HepG2 (cell line): ENCODE measurements around the gene NDUFS2. TPM values are rescaled to one million over a fixed set of nuclear protein-coding genes. Genes with fewer than 3 reads are reported as not detected.
A peak's percentile ranks its signal among the peaks of the same experiment; 100 is the strongest.

Source experiments
- ATAC-seq: fragments of 200-7000 bp; cut with Tn5 transposase; 3 replicates; pipeline ENCODE4 v1.9.1; 2020; ENCODE audit warnings: mild to moderate bottlenecking, moderate library complexity
- BruUV-seq: library from RNA; stranded (reverse); fragments of 400-500 nt; replicated peaks from 2 replicates; lab custom pipeline; 2021; lab: Mats Ljungman, UMichigan
- CTCF ChIA-PET: fragments of 300-600 bp; formaldehyde crosslinking; extraction: SDS; loops from one replicate; lab custom pipeline; 2021; ENCODE audit warnings: low total read pairs, inconsistent platforms, low intra/inter-chr PET ratio; lab: Yijun Ruan, JAX
- POLR2A ChIA-PET: fragments of 350-600 bp; sonication (Branson Sonifier 250); formaldehyde crosslinking; loops from one replicate; lab custom pipeline; 2020; ENCODE audit warnings: antibody characterized with exemption, inconsistent platforms; lab: Yijun Ruan, JAX
- DNase-seq: peaks from one replicate; pipeline ENCODE4 v3.0.0-alpha.2; 2015; ENCODE audit warnings: low spot score
- FAIRE-seq: peaks from 3 replicates; lab custom pipeline; 2011; peaks lifted over from hg19 to GRCh38; lab: Jason Lieb, UNC
- H2AFZ ChIP-seq: one replicate; pipeline ENCODE4 v1.6.1; 2011; ENCODE audit warnings: low read length, inconsistent platforms
- H3K27ac ChIP-seq: fragments of 300-600 bp; 3 replicates; pipeline ENCODE4 v1.8.0; 2011; ENCODE audit warnings: mixed run types, mild to moderate bottlenecking, mixed read lengths, low read length, inconsistent platforms; ENCODE audit not compliant: insufficient read depth; ENCODE audit errors: extremely low read length
- H3K27me3 ChIP-seq, 2 experiments: fragments of 200-600 bp in 1 of 2; 2 replicates in 1 of 2; 3 replicates in 1 of 2; pipeline versions ENCODE4 v1.6.0 to v1.8.0; 2011; ENCODE audit warnings: low read length in 2 of 2, mild to moderate bottlenecking in 2 of 2, moderate library complexity in 2 of 2, inconsistent platforms in 1 of 2; ENCODE audit not compliant: insufficient read depth in 2 of 2, control insufficient read depth in 1 of 2
- H3K36me3 ChIP-seq, 2 experiments: fragments of 200-600 bp in 1 of 2; replicated peaks in 1 of 2; 2 replicates in 1 of 2; 3 replicates in 1 of 2; pipeline versions ENCODE4 v1.5.1 to v1.8.0; 2011; ENCODE audit warnings: low read length in 2 of 2, inconsistent platforms in 1 of 2; ENCODE audit not compliant: insufficient read depth in 2 of 2, control insufficient read depth in 1 of 2
- H3K4me1 ChIP-seq: 2 replicates; pipeline ENCODE4 v1.5.1; 2012; ENCODE audit warnings: low read length, inconsistent platforms; ENCODE audit not compliant: insufficient read depth
- H3K4me2 ChIP-seq: 2 replicates; pipeline ENCODE4 v1.6.0; 2011; ENCODE audit warnings: low read depth, low read length, inconsistent platforms
- H3K4me3 ChIP-seq, 3 experiments: fragments of 200-600 bp in 1 of 3; sonication (generic), shearing (Covaris generic) in 1 of 3; replicated peaks in 1 of 3; 2 replicates each; pipeline ENCODE4 v1.5.1; 2011 to 2016; ENCODE audit warnings: low read length in 3 of 3, inconsistent platforms in 2 of 3, low read depth in 2 of 3, mild to moderate bottlenecking in 2 of 3, control low read depth in 1 of 3, mixed read lengths in 1 of 3; ENCODE audit not compliant: insufficient read depth in 1 of 3
- H3K79me2 ChIP-seq: one replicate; pipeline ENCODE4 v1.6.1; 2011; ENCODE audit warnings: low read length, inconsistent platforms; ENCODE audit not compliant: insufficient read depth
- H3K9ac ChIP-seq: 2 replicates; pipeline ENCODE4 v1.6.0; 2011; ENCODE audit warnings: mild to moderate bottlenecking, low read depth, low read length, inconsistent platforms; ENCODE audit not compliant: insufficient read depth
- H3K9me3 ChIP-seq: 2 replicates; pipeline ENCODE4 v1.5.1; 2012; ENCODE audit warnings: mild to moderate bottlenecking, low read length
- H4K20me1 ChIP-seq: 2 replicates; pipeline ENCODE4 v1.6.0; 2011; ENCODE audit warnings: inconsistent platforms, mild to moderate bottlenecking, low read length, moderate library complexity; ENCODE audit not compliant: insufficient read depth
- NFAT5 ChIP-seq: sonication (generic); formaldehyde crosslinking; IDR thresholded peaks from 2 replicates; pipeline ENCODE4 v1.4.0; 2020; ENCODE audit warnings: missing genetic modification reagents
- PRDM10 ChIP-seq: sonication (generic); formaldehyde crosslinking; IDR thresholded peaks from 2 replicates; pipeline ENCODE4 v1.4.0; 2020; ENCODE audit warnings: low read depth, missing genetic modification reagents
- RFX3 ChIP-seq: IDR thresholded peaks from 2 replicates; pipeline ENCODE4 v1.6.1; 2016; ENCODE audit warnings: missing biosample characterization, missing genetic modification reagents
- SMYD3 ChIP-seq: sonication (generic); formaldehyde crosslinking; IDR thresholded peaks from 2 replicates; pipeline ENCODE4 v1.8.1; 2023; ENCODE audit warnings: mild to moderate bottlenecking, missing genetic modification reagents
- STAT6 ChIP-seq: sonication (generic); formaldehyde crosslinking; IDR thresholded peaks from 2 replicates; pipeline ENCODE4 v1.4.0; 2020; ENCODE audit warnings: missing genetic modification reagents, mild to moderate bottlenecking, borderline replicate concordance
- TBX3 ChIP-seq: fragments of 450-650 bp; IDR thresholded peaks from 2 replicates; pipeline ENCODE4 v1.6.1; 2017; ENCODE audit warnings: antibody characterized with exemption, mild to moderate bottlenecking, inconsistent platforms, borderline replicate concordance
- THAP11 ChIP-seq: IDR thresholded peaks from 2 replicates; pipeline ENCODE4 v1.6.1; 2016; ENCODE audit warnings: missing biosample characterization, missing genetic modification reagents
- ZNF251 ChIP-seq: sonication (generic); formaldehyde crosslinking; IDR thresholded peaks from 2 replicates; pipeline ENCODE4 v1.9.0; 2021; ENCODE audit warnings: mild to moderate bottlenecking, missing genetic modification reagents
- ZNF333 ChIP-seq: sonication (generic); formaldehyde crosslinking; IDR thresholded peaks from 2 replicates; pipeline ENCODE4 v1.4.0; 2020; ENCODE audit warnings: mild to moderate bottlenecking, missing genetic modification reagents, borderline replicate concordance
- WGBS: methylation state at CpG from one replicate; pipeline ENCODE4 v1.1.6; 2017; ENCODE audit warnings: low lambda C conversion rate; 5-methylcytosine and 5-hydroxymethylcytosine counted together
- in situ Hi-C: cut with HindIII; loops from 2 replicates; pipeline ENCODE4 v1.10.0; 2017; ENCODE audit warnings: low pct_unique_long_range_greater_than_20kb; ENCODE audit not compliant: extremely low pct_ligation_motif_present
- intact Hi-C: fragments of 100-400 bp; cut with micrococcal nuclease; formaldehyde crosslinking; loops from one replicate; pipeline ENCODE4 v1.10.0; 2022; ENCODE audit not compliant: unreplicated experiment
- polyA plus RNA-seq, 8 experiments: library from polyadenylated mRNA; depleted of rRNA in 3 of 8; stranded (reverse) in 7 of 8; unstranded in 1 of 8; fragments of >200 nt; fragmentation: Illumina TruSeq in 4 of 8; extraction: Trizol in 4 of 8; gene quantifications; 2 replicates each; pipeline versions ENCODE4 v1.2.1 to v1.2.3, GENCODE V29; 2011 to 2016; ENCODE audit warnings: low read depth in 4 of 8, missing spikeins in 1 of 8, mixed read lengths in 1 of 8; ENCODE audit not compliant: insufficient read depth in 1 of 8
- total RNA-seq, 5 experiments: library from RNA; depleted of rRNA; stranded (reverse); fragments of >200 nt; fragmentation: Illumina TruSeq; extraction: Trizol; gene quantifications; 2 replicates each; pipeline ENCODE4 v1.2.3, GENCODE V29; 2016; ENCODE audit warnings: low read depth in 1 of 5

The NDUFS2 gene
- total and polyA plus RNA-seq, 2 of the 13 experiments (the other 11 are each of a cell fraction or from before 2014, with no cell fraction given): 89.9 to 118 TPM

GRCh38 chr1:161165742-161166668 lies 36.2 kb upstream of the NDUFS2 start, which contains the start of gene PPOX:
Gene PPOX (plus strand): TSS chr1:161166426. CDS start chr1:161166848, 422 bp downstream.
- Histone ChIP-seq H2AFZ (peak within 1 kb of the TSS; percentile 35), H3K79me2 (peaks cover 2% of the 10 kb centered on the region), H4K20me1 (no peaks in the 10 kb centered on the region), H3K27ac (peak within 1 kb of the TSS; percentile 62), H3K36me3 (peaks cover 16 to 38% of the 10 kb centered on the region in 2 experiments), H3K4me1 (peaks cover 25% of the 10 kb centered on the region), H3K27me3 (no peaks in the 10 kb centered on the region), H3K4me2 (peak within 1 kb of the TSS; percentile 84), H3K9me3 (no peaks in the 10 kb centered on the region), H3K9ac (peak within 1 kb of the TSS; percentile 80), H3K4me3 (peak within 1 kb of the TSS; percentile 71 to 88 (median 74))
- ChIA-PET POLR2A (interaction anchor here (0.8 to 2.9 kb wide), 20 partner anchors 9 to 221 kb away, joined by 3 to 30 read pairs (median 5); partner anchors contain the start of genes ADAMTS4, APOA2, B4GALT3 and DEDD), CTCF (interaction anchor here (1.7 kb wide), 1 partner anchor 12 kb away, joined by 4 read pairs; the partner anchor contains the start of gene B4GALT3)
- intact Hi-C loops: no loop called here
- FAIRE-seq: peak; percentile 95
- WGBS: under 1% methylated on average over 30 of the region's 54 CpGs
- peak; percentile 96 for ATAC-seq
- in situ Hi-C loops: no loop called here
- peak; percentile 97 for DNase-seq
- no TSS peak for BruUV-seq
- TF ChIP-seq SMYD3 (CRISPR knock-in tag): peak; percentile 23; the same call in 1 of the 2 replicates
- no peak for TF ChIP-seq STAT6 (CRISPR knock-in tag)
- no peak; the same call in 1 of the 2 replicates for TF ChIP-seq PRDM10 (CRISPR knock-in tag)
- peak; percentile 89 for TF ChIP-seq THAP11 (CRISPR knock-in tag)
- TF ChIP-seq NFAT5 (CRISPR knock-in tag): no peak
- peak; percentile 23; the same call in 1 of the 2 replicates for TF ChIP-seq TBX3
- TF ChIP-seq ZNF251 (CRISPR knock-in tag): no peak
- TF ChIP-seq RFX3 (CRISPR knock-in tag): no peak
- peak; percentile 95 for TF ChIP-seq ZNF333 (CRISPR knock-in tag)
